ENCODE results near the gene TLE5.
"Not testable (repeated sequence)": the region's sequence is repeated elsewhere in the genome, so short reads cannot be mapped to it uniquely, and the experiment has no call there.

TLE5 gene

GRCh38 chr19:3014135-3014534 lies 48.2 kb downstream of the TLE5 start:
- no peak for DNase-seq (ENCODE audit: low read depth)
- no peak for TF ChIP-seq CTCF (conservative IDR thresholded peaks at IDR 0.05; ENCODE audit: control insufficient read depth, insufficient read depth, low read depth, low read length)

GRCh38 chr19:3013263-3013725 lies 49.0 kb downstream of the TLE5 start:
- no peak overlapping the region for H3K4me3 ChIP-seq (ENCODE audit: control insufficient read depth, low read depth, low read length)
- no peak for TF ChIP-seq CTCF (conservative IDR thresholded peaks at IDR 0.05; ENCODE audit: control insufficient read depth, insufficient read depth, low read depth, low read length)

More at GRCh38 chr19:3014135-3014534, 48.2 kb downstream of the TLE5 start:
- no peak overlapping the region for H3K4me3 ChIP-seq (ENCODE audit: control insufficient read depth, low read depth, low read length)

GRCh38 chr19:3012621-3013262 lies 49.6 kb downstream of the TLE5 start:
- no peak for TF ChIP-seq CTCF (conservative IDR thresholded peaks at IDR 0.05; ENCODE audit: control insufficient read depth, insufficient read depth, low read depth, low read length)
- no peak overlapping the region for H3K4me3 ChIP-seq (ENCODE audit: control insufficient read depth, low read depth, low read length)
- no peak for DNase-seq (ENCODE audit: low read depth)

More at GRCh38 chr19:3013263-3013725, 49.0 kb downstream of the TLE5 start:
- no peak for DNase-seq (ENCODE audit: low read depth)

GRCh38 chr19:3012059-3012458 lies 50.2 kb downstream of the TLE5 start:
- not testable (repeated sequence) for H3K4me3 ChIP-seq (ENCODE audit: control insufficient read depth, low read depth, low read length); DNase-seq (ENCODE audit: low read depth)

- no peak for DNase-seq (ENCODE audit: low read depth)
- TF ChIP-seq CTCF (conservative IDR thresholded peaks at IDR 0.05; ENCODE audit: control insufficient read depth, insufficient read depth, low read depth, low read length) = no peak
- no peak overlapping the region for H3K4me3 ChIP-seq (ENCODE audit: control insufficient read depth, low read depth, low read length)
These were observed 51.4 kb downstream of the TLE5 start for GRCh38 chr19:3010871-3011270.

GRCh38 chr19:3008994-3009393 lies 53.3 kb downstream of the TLE5 start:
- no peak for TF ChIP-seq CTCF (conservative IDR thresholded peaks at IDR 0.05; ENCODE audit: control insufficient read depth, insufficient read depth, low read depth, low read length)
- H3K4me3 ChIP-seq (ENCODE audit: control insufficient read depth, low read depth, low read length) = no peak overlapping the region
- no peak for DNase-seq (ENCODE audit: low read depth)

- TF ChIP-seq CTCF (conservative IDR thresholded peaks at IDR 0.05; ENCODE audit: control insufficient read depth, insufficient read depth, low read depth, low read length) = no peak
- no peak overlapping the region for H3K4me3 ChIP-seq (ENCODE audit: control insufficient read depth, low read depth, low read length)
- no peak for DNase-seq (ENCODE audit: low read depth)
These were observed 54.3 kb downstream of the TLE5 start for GRCh38 chr19:3007975-3008374.
